GM21717 (cell line): Measurements from ENCODE around the gene MAP2K2.

Source experiments
- ATAC-seq: cut with Tn5 transposase; IDR thresholded peaks from one replicate; pipeline ENCODE4 v1.9.1; 2021; ENCODE audit warnings: mild to moderate bottlenecking, moderate library complexity; ENCODE audit not compliant: unreplicated experiment

MAP2K2 gene

GRCh38 chr19:4100647-4101495, 23.1 kb downstream of the MAP2K2 start:
- no peak for ATAC-seq

DNA sequence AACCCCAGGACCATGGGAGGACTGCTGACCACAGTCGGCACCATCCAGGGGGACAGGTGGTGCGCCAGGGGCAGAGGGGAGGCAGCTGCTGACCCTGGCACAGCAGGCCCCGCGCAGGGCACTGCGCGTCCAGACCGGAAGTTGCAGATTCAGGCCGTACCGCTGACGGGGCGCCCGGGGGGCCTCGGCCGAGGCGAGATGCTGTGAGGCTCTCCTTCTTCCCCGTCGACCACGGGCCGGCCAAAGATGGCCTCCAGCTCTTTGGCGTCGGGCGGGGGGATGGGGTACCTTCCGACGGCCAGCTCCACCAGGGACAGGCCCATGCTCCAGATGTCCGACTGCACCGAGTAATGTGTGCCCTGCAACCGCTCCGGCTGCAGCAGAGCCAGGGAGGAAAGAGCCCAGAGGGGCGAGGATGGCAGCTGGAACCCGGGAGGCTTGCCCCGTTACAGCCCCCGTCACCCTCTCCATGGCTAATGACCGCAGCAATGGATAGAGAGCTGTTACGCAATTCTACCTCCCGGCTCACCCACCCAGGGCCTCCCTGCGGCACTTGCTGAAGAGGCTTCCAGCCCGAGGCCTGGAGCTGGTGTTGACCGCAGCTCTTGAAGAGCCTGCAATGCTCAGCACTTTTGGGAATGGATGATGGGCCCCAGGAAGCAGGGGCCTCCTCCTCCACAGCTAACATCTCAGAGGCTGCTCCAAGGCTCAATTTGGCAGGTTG, 24.7 kb downstream of the MAP2K2 start:
- ATAC-seq = no peak

GRCh38 chr19:4098493-4098892, 25.4 kb downstream of the MAP2K2 start:
- no peak for ATAC-seq

GRCh38 chr19:4097501-4097900, 26.4 kb downstream of the MAP2K2 start:
- no peak for ATAC-seq

GRCh38 chr19:4096049-4096892, 27.7 kb downstream of the MAP2K2 start:
- ATAC-seq = no peak

GRCh38 chr19:4095488-4095844, 28.5 kb downstream of the MAP2K2 start:
- ATAC-seq = no peak

GRCh38 chr19:4094761-4095487, 29.0 kb downstream of the MAP2K2 start:
- ATAC-seq = no peak

- ATAC-seq = no peak
Measured at GRCh38 chr19:4094291-4094690, 29.6 kb downstream of the MAP2K2 start.

DNA sequence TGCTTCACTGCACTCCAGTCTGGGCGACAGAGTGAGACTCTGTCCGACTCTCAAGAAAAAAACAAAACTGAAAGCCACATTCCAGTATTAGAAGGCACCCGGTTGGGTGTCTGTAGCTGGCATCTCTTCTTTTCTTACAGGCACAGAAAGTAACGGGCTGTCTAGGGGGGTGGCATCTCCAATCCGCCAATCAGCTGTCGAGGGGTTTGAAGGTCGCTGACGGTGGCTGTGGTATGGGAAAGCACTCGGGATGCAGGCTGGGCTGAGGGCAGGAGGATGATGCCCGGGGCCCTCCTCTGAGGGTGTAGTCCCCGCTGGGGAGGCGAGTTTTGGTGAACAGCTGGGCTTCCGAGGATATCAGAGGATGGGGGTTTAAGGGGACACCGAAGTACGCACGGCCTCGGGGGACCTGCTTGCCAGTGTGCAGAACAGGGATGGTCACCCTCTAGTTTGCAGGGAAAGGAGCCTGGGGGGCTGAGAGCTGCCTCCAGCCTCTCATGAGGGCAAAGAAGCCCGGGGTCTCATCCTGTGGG, 30.2 kb downstream of the MAP2K2 start:
- ATAC-seq = no peak

DNA sequence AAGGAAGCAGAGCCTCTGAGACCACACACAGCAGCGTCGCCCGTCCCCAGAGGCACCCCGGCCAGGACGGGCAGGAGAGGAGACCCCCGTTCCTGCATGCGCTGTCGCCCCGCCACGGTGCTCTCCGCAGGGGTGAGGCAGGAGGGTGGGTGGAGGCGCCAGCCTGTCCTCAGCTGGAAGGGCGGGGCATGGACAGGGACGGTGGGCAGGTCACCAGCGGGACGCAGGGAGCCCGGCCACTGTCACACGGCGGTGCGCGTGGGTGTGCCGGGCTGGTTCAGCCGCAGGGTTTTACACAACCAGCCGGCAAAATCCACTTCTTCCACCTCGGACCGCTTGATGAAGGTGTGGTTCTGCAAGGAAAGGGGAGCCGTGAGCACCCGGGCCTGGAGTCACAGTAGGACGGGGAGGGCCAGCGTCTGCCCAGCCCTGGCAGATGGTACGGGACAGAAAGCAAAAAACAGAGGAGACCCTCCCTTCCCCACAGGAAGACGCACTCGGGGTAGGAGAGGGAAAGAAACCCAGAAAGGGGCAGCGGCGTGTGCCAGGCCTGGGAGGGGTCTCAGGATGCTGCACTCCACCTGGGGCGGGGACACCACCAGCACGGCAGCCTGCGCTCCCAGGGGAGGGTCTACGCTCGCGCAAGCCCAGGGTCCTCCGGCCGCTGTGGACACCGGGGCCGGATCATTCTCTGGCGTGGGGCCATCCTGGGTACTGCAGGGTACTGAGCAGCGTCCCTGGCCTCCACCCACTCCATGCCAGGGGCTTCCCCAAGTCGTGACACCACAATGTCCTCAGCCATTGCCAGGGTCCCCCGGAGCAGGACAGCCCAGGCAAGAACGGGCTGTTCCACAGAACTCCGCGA, 33.3 kb downstream of the MAP2K2 start:
- ATAC-seq = no peak

GRCh38 chr19:4089946-4090345, 34.0 kb downstream of the MAP2K2 start:
- no peak for ATAC-seq

GRCh38 chr19:4089400-4089908, 34.5 kb downstream of the MAP2K2 start:
- no peak for ATAC-seq

DNA sequence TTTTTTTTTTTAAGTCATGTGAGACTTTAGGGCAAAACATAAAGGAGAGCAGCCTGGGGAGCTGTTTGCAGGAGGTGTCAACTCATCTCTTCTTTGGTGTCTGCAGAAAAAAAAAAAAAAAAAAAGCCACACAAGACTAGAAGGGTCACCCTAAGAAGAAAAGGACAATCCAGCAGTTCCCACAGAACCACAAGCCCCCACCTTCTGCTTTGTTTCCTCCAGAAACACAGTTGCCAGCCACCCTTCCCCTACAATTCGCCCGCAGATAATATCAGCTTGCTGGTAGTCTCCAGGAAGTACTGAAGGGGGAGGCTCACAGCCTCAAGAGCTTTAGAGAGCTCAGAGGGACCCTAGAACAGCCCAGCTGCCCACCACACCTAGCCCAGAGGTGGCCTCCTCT, 34.9 kb downstream of the MAP2K2 start:
- no peak for ATAC-seq

DNA sequence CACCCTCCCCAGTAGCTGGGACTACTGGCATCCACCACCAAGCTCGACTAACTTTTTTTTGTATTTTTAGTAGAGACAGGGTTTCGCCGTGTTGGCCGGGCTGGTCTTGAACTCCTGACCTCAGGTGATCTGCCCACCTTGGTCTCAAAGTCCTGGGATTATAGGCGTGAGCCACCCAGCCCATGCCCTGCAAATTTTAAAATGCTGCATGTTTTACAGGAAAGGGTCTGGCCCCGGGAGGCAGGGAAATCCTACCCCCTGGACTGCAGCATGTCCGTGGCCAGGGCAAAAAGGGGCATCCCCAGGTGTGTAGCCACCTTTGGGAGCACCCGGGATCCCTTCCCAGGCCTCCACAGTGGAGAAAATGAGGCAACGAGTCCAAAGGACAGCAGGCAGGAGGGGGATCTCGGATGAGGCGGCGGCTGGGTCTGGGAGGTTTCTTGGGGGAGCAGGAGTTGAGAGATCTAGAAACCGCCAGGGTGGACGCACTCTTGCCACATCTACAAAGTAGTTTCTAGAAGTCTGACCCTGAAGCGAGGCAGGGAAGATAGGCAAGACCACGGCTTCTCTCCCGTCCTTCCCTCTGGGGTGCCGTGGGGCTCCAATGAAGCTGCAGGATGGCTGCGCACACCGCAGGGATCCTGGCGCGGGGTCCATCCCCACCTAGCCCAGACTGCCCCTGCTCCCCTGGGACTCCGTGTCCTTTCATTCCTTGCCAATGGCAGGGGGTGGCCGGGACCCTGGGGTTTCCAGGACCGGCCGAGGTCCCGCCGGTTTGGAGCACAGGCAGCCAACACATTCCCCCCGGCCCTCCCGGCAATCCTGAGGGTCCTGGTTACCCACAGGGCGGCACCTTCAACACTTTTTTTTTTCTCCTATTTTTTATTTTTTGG, 35.9 kb downstream of the MAP2K2 start:
- no peak for ATAC-seq

DNA sequence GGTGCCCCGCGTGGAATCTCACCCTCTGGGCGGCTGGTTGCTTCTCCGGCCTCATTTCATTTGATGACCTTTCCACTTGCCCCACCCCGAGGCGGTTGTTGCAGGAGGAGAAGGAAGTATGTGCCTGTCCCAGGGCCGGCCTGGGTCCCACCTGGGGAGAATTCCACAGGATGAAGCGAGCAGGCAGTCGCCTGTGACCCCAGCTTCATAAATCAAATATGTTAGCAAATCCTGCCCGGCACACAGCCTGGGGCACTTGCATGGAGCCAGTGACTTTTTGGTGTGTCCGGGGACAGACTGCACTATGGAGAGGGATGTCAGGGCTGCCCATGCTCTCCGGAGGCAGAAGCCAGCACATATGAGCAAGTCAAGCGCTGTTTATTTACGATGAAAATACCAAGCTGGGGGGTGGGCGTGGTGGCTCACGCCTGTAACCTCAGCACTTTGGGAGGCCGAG, 37.5 kb downstream of the MAP2K2 start:
- ATAC-seq = no peak

DNA sequence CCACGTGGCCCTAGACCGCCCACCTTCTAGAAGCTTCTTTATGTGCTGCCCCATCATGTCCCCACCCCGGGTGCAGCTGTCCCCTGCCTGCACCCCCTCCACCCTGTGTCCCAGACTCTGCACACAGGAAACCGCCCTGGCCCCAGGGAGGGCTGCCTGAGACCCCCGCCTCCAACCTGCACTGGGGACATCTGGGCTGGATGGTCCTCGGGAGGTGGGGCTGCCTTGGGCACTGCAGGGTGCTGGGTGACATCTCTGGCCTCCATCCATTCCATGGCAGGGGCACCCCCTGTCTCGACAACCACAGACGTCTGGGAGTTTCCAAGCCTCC, 39.4 kb downstream of the MAP2K2 start:
- ATAC-seq = no peak

DNA sequence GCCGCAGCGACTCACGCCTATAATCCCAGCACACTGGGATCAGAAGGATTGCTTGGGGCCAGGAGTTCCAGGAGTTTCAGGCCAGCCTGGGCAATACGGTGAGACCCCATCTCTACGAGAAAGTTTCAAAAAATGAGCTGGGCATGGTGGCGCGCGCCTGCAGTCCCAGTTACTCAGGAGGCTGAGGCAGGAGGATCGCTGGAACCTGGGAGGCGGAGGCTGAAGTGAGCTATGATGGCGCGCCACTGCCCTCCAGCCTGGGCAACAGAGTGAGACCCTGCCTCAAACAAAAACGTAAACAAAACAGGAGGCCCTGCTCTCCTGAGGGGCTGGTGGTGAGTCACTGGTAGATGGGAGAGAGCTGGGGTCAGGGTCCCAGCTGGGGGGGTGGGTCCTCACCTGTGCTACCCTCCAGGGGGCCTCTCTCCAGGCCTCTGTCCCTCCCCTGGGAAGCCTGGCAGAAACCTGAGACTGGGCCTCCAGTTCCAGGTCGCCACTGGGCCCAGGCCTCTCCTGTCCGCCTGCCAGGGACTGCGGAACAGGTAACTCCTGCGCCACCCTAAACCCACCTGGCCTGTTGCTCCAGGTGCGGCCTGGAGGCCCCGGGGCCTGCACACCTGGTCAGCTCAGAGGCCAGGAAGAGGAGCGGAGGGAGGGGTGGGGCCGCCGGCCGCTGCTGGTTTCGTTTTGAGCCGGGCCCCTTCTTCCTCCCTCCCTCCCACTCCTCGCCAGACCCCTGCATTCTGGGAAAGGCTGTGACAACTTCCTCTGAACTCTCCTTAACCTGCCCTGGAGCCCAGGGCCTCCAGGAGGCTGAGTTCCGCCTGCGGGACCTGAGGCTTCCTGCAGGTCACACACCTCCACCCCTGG, 40.0 kb downstream of the MAP2K2 start:
- ATAC-seq = no peak
